ENCODE data around the gene ISOC2. TPM values are rescaled to one million over a fixed set of nuclear protein-coding genes. Genes with fewer than 3 reads are reported as not detected.
A peak's percentile ranks its signal among the peaks of the same experiment; 100 is the strongest.

The ISOC2 gene
- total and polyA plus RNA-seq, 9 of the 15 experiments (the other 6 are each of a cell fraction or from before 2014, with no cell fraction given), result 1.2 to 229 (median 58.3) TPM

DNA sequence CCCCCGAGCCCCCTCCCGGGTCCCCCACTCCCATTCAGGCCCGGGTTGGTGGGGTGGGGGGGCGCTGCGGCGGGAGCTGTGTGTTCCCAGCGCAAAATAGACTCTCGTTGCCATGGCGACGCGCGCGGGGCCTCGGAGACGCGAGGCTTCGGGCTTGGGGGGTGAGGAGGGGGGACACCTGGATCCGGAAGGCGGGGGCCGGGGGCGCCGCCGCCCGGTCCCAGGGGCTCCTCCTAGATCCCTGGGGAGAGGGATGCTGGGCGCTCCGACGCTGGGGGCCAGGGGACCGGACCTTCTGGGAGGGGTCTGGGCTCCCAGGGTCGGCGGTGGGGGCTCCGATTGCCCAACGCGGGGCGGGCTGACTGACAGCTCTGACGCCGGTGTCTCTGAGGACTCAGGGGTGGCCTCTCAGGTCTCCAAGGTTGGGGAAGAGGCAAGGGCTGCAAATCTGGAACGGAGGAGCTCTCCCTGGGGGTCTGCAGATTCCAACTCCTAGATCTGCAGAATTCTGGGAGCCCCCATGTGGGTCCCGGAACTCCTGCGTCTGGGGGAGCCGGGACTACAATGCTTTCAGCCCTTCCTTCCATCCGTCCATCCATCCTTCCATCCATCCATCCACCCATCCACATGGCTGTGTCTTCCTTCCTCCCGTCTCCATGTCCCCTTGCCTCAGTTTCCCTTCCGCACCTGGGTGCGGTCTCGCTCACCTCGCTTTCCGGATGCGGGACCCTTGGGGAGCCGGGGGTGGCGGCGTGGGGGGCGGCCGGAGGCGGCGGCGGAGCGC, 9.3 kb downstream of the ISOC2 start:
- POLR2A ChIA-PET, result interaction anchor here (0.6 to 2.0 kb wide), 7 partner anchors 8 to 362 kb away, joined by 3 to 7 read pairs (median 4); partner anchors contain the start of genes FIZ1 and ISOC2
- peaks cover 2% of the 10 kb centered on the region; the same call in 1 of the 3 replicates for H3K79me2 ChIP-seq (ENCODE audit: control insufficient read depth, insufficient read depth, low read length)
- peak overlapping the region in 1 of 2 experiments; percentile 15; a peak in 2 of 4 replicates for H3K9ac ChIP-seq (ENCODE audit: insufficient read depth in 1 of 2, low read depth in 2 of 2, low read length in 2 of 2)
- FAIRE-seq (no peak), ATAC-seq (no peak), DNase-seq (ENCODE audit: extremely low read depth in 1 of 4, low spot score in 3 of 4) (peak; percentile 27 to 64 (median 53))
- in situ Hi-C loops (cut with MboI), result no loop called here
- peak overlapping the region; percentile 28 for H3K4me3 ChIP-seq
- H3K9me3 ChIP-seq (replicated peaks; ENCODE audit: control insufficient read depth, insufficient read depth, low read depth, low read length), result no peaks in the 10 kb centered on the region
- CTCF ChIA-PET (ENCODE audit: low intra/inter-chr PET ratio), result interaction anchor here (1.1 kb wide), 1 partner anchor 52 kb away, joined by 6 read pairs; no protein-coding TSS in a partner anchor
- no peak overlapping the region for H2AFZ ChIP-seq (ENCODE audit: low read depth, low read length)
- peaks cover 3 to 75% of the 10 kb centered on the region in 2 experiments for H3K4me1 ChIP-seq (replicated peaks in 1 of 2; ENCODE audit: control insufficient read depth in 2 of 2, insufficient read depth in 2 of 2, low read length in 2 of 2)
- BruUV-seq (replicated peaks), result no TSS peak
- WGBS (ENCODE audit: insufficient coverage, low coverage, missing lambda C conversion rate), result 1% methylated on average over 29 of the region's 57 CpGs
- H4K20me1 ChIP-seq (replicated peaks; ENCODE audit: control insufficient read depth, insufficient read depth, low read length), result no peaks in the 10 kb centered on the region; the same call in 1 of the 2 replicates
- H3K9me1 ChIP-seq (ENCODE audit: control insufficient read depth, insufficient read depth, low read length), result no peaks in the 10 kb centered on the region
- H3K36me3 ChIP-seq (ENCODE audit: control insufficient read depth, insufficient read depth, low read length), result peaks cover 29% of the 10 kb centered on the region; the same call in 2 of the 3 replicates
- intact Hi-C loops (cut with micrococcal nuclease), result loop anchor here (5.0 kb wide), 1 partner anchor 65 kb away; the partner anchor contains the start of gene RPL28
- peak overlapping the region; percentile 53 for H3K4me2 ChIP-seq (ENCODE audit: insufficient read depth, low read length)
- H3K27ac ChIP-seq (ENCODE audit: extremely low read depth, low read depth, low read length), result no peak overlapping the region
- peaks cover 0 to 14% of the 10 kb centered on the region in 2 experiments; a peak in 4 of 5 replicates for H3K27me3 ChIP-seq (ENCODE audit: control insufficient read depth in 2 of 2, insufficient read depth in 2 of 2, low read length in 2 of 2)
- TF ChIP-seq NRF1 (conservative IDR thresholded peaks at IDR 0.05 in 1 of 2, IDR thresholded peaks at IDR 0.05 in 1 of 2), result no peak
- TF ChIP-seq, protein P1, sequence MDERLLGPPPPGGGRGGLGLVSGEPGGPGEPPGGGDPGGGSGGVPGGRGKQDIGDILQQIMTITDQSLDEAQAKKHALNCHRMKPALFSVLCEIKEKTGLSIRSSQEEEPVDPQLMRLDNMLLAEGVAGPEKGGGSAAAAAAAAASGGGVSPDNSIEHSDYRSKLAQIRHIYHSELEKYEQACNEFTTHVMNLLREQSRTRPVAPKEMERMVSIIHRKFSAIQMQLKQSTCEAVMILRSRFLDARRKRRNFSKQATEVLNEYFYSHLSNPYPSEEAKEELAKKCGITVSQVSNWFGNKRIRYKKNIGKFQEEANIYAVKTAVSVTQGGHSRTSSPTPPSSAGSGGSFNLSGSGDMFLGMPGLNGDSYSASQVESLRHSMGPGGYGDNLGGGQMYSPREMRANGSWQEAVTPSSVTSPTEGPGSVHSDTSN (CRISPR knock-in tag; IDR thresholded peaks at IDR 0.05; ENCODE audit: low read depth), result no peak
- TF ChIP-seq, protein P1 (tag; conservative IDR thresholded peaks at IDR 0.05; ENCODE audit: low read depth), result 0 out of 2 replicates have a peak, but pooled peaks have one; percentile 7
- TF ChIP-seq, protein P2, sequence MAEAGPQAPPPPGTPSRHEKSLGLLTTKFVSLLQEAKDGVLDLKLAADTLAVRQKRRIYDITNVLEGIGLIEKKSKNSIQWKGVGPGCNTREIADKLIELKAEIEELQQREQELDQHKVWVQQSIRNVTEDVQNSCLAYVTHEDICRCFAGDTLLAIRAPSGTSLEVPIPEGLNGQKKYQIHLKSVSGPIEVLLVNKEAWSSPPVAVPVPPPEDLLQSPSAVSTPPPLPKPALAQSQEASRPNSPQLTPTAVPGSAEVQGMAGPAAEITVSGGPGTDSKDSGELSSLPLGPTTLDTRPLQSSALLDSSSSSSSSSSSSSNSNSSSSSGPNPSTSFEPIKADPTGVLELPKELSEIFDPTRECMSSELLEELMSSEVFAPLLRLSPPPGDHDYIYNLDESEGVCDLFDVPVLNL (CRISPR knock-in tag; IDR thresholded peaks at IDR 0.05; ENCODE audit: low read depth), result no peak
- no peak for TF ChIP-seq LCOR (CRISPR knock-in tag; IDR thresholded peaks at IDR 0.05)
- TF ChIP-seq ZNF175 (CRISPR knock-in tag; IDR thresholded peaks at IDR 0.05; ENCODE audit: low read depth), result no peak
- TF ChIP-seq SUPT5H (IDR thresholded peaks at IDR 0.05), result peak; percentile 42; the same call in 1 of the 2 replicates
- peak; percentile 88 for TF ChIP-seq RFX1 (IDR thresholded peaks at IDR 0.05)
- TF ChIP-seq PHF20 (IDR thresholded peaks at IDR 0.05; ENCODE audit: partially characterized antibody), result no peak
- TF ChIP-seq, protein P3, sequence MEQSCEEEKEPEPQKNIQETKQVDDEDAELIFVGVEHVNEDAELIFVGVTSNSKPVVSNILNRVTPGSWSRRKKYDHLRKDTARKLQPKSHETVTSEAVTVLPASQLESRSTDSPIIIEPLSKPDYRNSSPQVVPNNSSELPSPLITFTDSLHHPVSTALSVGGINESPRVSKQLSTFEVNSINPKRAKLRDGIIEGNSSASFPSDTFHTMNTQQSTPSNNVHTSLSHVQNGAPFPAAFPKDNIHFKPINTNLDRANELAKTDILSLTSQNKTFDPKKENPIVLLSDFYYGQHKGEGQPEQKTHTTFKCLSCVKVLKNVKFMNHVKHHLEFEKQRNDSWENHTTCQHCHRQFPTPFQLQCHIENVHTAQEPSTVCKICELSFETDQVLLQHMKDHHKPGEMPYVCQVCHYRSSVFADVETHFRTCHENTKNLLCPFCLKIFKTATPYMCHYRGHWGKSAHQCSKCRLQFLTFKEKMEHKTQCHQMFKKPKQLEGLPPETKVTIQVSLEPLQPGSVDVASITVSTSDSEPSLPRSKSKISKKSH (CRISPR knock-in tag; IDR thresholded peaks at IDR 0.05), result no peak
- TF ChIP-seq RBFOX2 (IDR thresholded peaks at IDR 0.05; ENCODE audit: low read depth, low read length), result peak; percentile 23; the same call in 1 of the 2 replicates
- TF ChIP-seq, protein P4, sequence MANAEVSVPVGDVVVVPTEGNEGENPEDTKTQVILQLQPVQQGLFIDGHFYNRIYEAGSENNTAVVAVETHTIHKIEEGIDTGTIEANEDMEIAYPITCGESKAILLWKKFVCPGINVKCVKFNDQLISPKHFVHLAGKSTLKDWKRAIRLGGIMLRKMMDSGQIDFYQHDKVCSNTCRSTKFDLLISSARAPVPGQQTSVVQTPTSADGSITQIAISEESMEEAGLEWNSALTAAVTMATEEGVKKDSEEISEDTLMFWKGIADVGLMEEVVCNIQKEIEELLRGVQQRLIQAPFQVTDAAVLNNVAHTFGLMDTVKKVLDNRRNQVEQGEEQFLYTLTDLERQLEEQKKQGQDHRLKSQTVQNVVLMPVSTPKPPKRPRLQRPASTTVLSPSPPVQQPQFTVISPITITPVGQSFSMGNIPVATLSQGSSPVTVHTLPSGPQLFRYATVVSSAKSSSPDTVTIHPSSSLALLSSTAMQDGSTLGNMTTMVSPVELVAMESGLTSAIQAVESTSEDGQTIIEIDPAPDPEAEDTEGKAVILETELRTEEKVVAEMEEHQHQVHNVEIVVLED (CRISPR knock-in tag; IDR thresholded peaks at IDR 0.05), result no peak
- TF ChIP-seq BHLHE40 (IDR thresholded peaks at IDR 0.05; ENCODE audit: low read length), result no peak
- no peak for TF ChIP-seq ZZZ3 (IDR thresholded peaks at IDR 0.05)
